NB4 (cell line): ENCODE data around the gene CCDC171.

ENCODE experiments used
- DNase-seq: peaks from one replicate; pipeline ENCODE4 v3.0.0; 2010; ENCODE audit warnings: low read depth
- H3K4me3 ChIP-seq: one replicate; pipeline ENCODE4 v1.5.1; 2011; ENCODE audit warnings: mild to moderate bottlenecking, low read depth, low read length, moderate library complexity
- MYC ChIP-seq: IDR thresholded peaks from 2 replicates; pipeline ENCODE4 v1.6.1; 2011; ENCODE audit warnings: low read depth, low read length
- POLR2A ChIP-seq: IDR thresholded peaks from 2 replicates; pipeline ENCODE4 v1.6.1; 2011; ENCODE audit warnings: mild to moderate bottlenecking; ENCODE audit not compliant: insufficient read length; ENCODE audit errors: extremely low read depth
- TF ChIP-seq, protein P1 (sequence below): IDR thresholded peaks from one replicate; pipeline ENCODE4 v1.5.1; 2012; ENCODE audit warnings: low read depth, low read length
- TF ChIP-seq, protein P2 (sequence below): IDR thresholded peaks from 2 replicates; pipeline ENCODE4 v1.6.1; 2011; ENCODE audit warnings: low read depth, low read length

The CCDC171 gene

DNA sequence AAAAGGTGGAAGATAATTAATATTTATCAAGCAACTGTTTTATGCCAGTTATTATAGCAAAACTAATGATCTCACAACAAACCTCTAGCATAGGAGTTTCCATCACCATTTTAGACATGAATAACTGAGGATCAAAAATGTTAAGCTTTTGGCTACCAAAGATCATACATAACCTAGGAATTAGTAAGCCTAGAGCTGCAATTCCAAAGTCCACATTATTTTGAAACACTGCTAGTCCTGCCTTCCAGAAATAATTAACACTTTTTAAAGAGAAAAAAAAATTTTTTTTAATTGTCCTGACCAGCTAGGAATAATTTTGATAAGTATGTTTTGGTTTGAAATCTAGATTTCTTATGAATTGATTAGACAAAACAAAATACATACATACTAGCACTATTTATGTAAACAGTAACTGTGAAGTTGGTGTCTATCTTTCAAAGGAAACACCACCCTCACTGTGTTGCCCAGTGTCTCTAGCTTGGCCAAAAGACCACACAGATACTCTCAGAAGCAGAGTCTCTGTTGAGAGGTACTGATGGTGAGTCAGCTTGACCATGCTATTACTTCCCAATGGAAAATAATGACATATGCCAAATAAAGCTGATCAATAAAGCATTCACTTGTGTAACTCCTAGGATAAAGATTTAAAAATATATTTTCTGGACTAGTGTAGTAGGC is 422.4 kb downstream of the CCDC171 start:
- H3K4me3 ChIP-seq = no peak overlapping the region
- TF ChIP-seq, protein P1, sequence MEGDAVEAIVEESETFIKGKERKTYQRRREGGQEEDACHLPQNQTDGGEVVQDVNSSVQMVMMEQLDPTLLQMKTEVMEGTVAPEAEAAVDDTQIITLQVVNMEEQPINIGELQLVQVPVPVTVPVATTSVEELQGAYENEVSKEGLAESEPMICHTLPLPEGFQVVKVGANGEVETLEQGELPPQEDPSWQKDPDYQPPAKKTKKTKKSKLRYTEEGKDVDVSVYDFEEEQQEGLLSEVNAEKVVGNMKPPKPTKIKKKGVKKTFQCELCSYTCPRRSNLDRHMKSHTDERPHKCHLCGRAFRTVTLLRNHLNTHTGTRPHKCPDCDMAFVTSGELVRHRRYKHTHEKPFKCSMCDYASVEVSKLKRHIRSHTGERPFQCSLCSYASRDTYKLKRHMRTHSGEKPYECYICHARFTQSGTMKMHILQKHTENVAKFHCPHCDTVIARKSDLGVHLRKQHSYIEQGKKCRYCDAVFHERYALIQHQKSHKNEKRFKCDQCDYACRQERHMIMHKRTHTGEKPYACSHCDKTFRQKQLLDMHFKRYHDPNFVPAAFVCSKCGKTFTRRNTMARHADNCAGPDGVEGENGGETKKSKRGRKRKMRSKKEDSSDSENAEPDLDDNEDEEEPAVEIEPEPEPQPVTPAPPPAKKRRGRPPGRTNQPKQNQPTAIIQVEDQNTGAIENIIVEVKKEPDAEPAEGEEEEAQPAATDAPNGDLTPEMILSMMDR = no peak
- TF ChIP-seq POLR2A (no peak), MYC (no peak)
- TF ChIP-seq, protein P2, sequence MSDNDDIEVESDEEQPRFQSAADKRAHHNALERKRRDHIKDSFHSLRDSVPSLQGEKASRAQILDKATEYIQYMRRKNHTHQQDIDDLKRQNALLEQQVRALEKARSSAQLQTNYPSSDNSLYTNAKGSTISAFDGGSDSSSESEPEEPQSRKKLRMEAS = no peak
- no peak for DNase-seq

DNA sequence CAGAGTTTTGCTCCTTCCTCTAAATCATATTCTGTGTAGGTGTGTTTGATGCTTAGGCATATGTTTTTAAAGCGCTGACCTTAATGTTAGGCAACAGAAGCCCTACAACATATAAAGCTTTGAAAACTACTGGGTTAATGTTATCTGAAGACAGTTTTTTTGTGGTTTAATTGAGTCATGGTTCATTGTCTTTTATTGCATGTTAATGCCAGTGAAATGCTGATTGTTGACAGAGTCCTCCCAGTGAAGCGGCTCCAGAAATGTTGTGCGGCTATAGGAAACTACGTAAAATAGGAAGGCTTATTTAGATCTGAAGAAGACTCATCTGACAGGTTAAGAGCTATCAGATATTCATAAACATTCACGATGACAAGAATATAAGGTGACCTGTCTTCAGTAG is 424.6 kb downstream of the CCDC171 start:
- no peak for DNase-seq
- TF ChIP-seq POLR2A (no peak), MYC (no peak)
- TF ChIP-seq, protein P1 = no peak
- TF ChIP-seq, protein P2 = no peak
- H3K4me3 ChIP-seq = no peak overlapping the region

DNA sequence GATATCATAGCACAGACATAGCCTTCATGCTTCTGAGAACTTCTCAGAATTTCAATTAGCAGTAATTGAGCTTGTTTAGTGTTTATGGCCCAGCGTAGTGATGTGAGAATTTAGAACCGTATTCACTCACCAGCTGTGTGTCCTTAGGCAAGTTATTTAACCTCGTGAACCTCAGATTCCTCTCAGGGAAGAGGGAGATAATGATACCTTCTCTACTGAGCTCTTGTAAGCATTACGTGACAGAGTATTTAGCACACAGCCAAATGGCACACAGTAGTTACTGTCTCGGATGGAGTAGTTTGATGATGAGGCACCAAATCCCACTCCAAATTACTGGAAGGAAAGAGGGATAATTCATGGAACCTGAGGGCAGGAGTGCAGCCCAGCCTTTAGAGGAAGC is 429.3 kb downstream of the CCDC171 start:
- TF ChIP-seq, protein P1 = no peak
- no peak for TF ChIP-seq POLR2A
- TF ChIP-seq, protein P2 = no peak
- no peak for TF ChIP-seq MYC
- no peak for DNase-seq
- H3K4me3 ChIP-seq = no peak overlapping the region

DNA sequence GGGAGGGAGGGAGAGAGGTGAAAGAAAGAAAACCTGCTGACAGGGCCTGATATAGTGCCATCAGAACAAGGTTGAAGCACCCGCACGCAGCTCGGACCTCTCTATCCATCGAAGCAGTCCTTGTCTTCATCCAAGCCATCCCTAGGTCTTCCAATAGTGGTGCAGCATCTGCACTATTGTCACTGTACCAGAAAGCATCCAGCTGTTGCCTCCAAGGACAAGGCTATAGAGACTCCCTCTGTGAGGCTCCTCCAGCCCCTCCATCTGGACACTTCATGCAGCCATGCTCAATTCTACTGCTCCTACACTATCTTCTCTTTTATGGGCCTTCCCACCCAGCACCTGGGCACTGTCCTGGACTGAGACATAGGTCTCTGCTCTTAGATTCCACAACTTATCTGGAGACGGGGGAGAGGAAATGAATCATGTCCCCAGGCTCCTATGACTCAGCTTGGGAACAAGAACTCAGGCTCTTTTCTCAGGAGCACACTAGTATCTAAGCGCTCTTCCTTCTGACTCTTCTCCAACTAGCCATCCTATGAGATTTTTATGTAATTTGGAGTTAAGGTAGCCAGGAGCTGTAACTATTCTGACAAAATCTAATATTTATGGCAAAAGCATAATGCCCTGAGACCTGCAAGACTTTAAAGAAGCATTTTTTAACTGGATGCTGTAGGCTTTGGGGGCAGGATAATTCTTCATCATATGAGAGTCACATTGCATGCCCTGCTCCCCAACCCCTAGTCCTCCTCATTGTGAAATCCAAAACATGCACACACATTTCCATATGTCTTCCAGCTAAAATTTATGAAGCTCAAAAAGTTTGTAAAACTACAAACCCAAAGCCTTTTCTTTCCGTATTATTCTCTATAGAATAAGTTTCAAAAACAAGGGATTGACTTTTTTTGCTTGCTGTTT is 446.8 kb downstream of the CCDC171 start:
- no peak overlapping the region for H3K4me3 ChIP-seq
- peak; percentile 45 for DNase-seq
- TF ChIP-seq POLR2A (no peak), MYC (no peak)
- TF ChIP-seq, protein P2 = no peak
- TF ChIP-seq, protein P1 = no peak

DNA sequence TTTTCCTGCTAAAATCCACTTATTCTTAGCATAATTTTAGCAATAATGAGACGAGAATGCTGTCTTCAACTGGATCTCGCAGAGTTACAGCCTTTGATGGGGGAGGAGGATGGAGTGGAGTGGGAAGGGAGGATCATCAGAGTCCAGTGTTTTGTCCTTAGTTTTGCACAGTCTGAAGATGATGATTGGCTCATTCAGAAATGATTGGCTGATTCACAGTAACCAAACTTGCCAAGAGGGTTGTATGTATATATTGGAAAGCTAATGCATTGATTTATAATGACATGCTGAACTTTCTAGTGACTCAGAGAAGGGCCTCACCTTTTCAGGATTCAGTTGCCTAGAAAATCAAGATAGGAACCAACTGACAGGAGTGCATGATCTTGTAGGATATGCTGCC is 448.0 kb downstream of the CCDC171 start:
- DNase-seq = no peak
- TF ChIP-seq MYC = no peak
- TF ChIP-seq, protein P1 = no peak
- no peak for TF ChIP-seq POLR2A
- TF ChIP-seq, protein P2 = no peak
- no peak overlapping the region for H3K4me3 ChIP-seq
